Measurements from ENCODE around the gene SMAD3.

Gene SMAD3
- long read RNA-seq, full-length matches to known transcripts, result 6 of 35 reads
- long read RNA-seq, partial matches to known transcripts, result 5 of 35 reads
- long read RNA-seq, other reads (novel, unspliced or antisense), result 24 of 35 reads

- Histone ChIP-seq H3K27ac (replicated peaks) (peak within 1 kb of the TSS; percentile 64), H3K27me3 (ENCODE audit: insufficient read depth, poor library complexity, severe bottlenecking) (no peaks in the 10 kb centered on the region), H3K4me3 (replicated peaks; ENCODE audit: insufficient read depth, low read length) (peak within 1 kb of the TSS; percentile 90)
- TF ChIP-seq SPI1 (IDR thresholded peaks at IDR 0.05; ENCODE audit: borderline replicate concordance, low read depth) (no peak), POLR2AphosphoS5 (IDR thresholded peaks at IDR 0.05; ENCODE audit: low read depth) (peak; percentile 56; the same call in 1 of the 2 replicates)
- DNase-seq (ENCODE audit: low read depth in 1 of 2, low spot score in 1 of 2), result peak; percentile 84 to 90
These were observed at the start of gene SMAD3 for GRCh38 chr15:67065531-67066005. Gene SMAD3, plus strand, starts transcription at chr15:67065602. Its CDS starts 553 bp downstream, at chr15:67066155.

GRCh38 chr15:67017311-67017710 is 48.1 kb upstream of the SMAD3 start:
- no peaks in the 10 kb centered on the region for H3K27me3 ChIP-seq (ENCODE audit: insufficient read depth, poor library complexity, severe bottlenecking)
- H3K27ac ChIP-seq (replicated peaks), result no peak overlapping the region
- TF ChIP-seq SPI1 (IDR thresholded peaks at IDR 0.05; ENCODE audit: borderline replicate concordance, low read depth) (peak; percentile 93), CTCF (IDR thresholded peaks at IDR 0.05; ENCODE audit: insufficient read depth, low read length) (no peak), POLR2AphosphoS5 (IDR thresholded peaks at IDR 0.05; ENCODE audit: low read depth) (0 out of 2 replicates have a peak, but pooled peaks have one; percentile 32)
- TF ChIP-seq, protein P1, sequence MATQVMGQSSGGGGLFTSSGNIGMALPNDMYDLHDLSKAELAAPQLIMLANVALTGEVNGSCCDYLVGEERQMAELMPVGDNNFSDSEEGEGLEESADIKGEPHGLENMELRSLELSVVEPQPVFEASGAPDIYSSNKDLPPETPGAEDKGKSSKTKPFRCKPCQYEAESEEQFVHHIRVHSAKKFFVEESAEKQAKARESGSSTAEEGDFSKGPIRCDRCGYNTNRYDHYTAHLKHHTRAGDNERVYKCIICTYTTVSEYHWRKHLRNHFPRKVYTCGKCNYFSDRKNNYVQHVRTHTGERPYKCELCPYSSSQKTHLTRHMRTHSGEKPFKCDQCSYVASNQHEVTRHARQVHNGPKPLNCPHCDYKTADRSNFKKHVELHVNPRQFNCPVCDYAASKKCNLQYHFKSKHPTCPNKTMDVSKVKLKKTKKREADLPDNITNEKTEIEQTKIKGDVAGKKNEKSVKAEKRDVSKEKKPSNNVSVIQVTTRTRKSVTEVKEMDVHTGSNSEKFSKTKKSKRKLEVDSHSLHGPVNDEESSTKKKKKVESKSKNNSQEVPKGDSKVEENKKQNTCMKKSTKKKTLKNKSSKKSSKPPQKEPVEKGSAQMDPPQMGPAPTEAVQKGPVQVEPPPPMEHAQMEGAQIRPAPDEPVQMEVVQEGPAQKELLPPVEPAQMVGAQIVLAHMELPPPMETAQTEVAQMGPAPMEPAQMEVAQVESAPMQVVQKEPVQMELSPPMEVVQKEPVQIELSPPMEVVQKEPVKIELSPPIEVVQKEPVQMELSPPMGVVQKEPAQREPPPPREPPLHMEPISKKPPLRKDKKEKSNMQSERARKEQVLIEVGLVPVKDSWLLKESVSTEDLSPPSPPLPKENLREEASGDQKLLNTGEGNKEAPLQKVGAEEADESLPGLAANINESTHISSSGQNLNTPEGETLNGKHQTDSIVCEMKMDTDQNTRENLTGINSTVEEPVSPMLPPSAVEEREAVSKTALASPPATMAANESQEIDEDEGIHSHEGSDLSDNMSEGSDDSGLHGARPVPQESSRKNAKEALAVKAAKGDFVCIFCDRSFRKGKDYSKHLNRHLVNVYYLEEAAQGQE (IDR thresholded peaks at IDR 0.05; ENCODE audit: insufficient replicate concordance, low read depth), result no peak
- no peak overlapping the region for H3K4me3 ChIP-seq (replicated peaks; ENCODE audit: insufficient read depth, low read length)
- peak in 1 of 2 experiments; percentile 62 for DNase-seq (ENCODE audit: low read depth in 1 of 2, low spot score in 1 of 2)

DNA sequence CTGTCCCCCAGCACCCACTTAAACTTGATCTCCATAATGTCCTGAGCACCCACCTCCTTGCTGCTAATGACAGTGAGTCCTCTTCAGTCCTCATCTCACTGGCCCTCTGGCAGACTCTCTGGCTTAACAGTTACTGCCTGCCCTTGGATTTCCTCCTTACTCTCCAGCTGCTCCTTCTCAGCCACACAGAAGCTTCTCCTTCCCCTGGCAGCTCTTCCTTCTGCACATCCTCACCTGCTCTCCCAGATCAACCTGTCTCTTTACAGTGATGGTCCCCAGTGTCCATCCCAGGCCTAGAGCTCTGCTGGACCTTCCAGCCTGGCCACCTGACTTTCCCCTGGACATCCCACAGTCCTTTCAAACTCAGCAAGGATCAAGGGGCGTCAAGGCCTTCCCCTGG is 47.4 kb upstream of the SMAD3 start:
- Histone ChIP-seq H3K4me3 (replicated peaks; ENCODE audit: insufficient read depth, low read length) (no peak overlapping the region), H3K27me3 (ENCODE audit: insufficient read depth, poor library complexity, severe bottlenecking) (no peaks in the 10 kb centered on the region), H3K27ac (replicated peaks) (0 out of 2 replicates have a peak overlapping the region, but pooled peaks have one; percentile 17)
- TF ChIP-seq POLR2AphosphoS5 (IDR thresholded peaks at IDR 0.05; ENCODE audit: low read depth), result no peak
- TF ChIP-seq, protein P1 (IDR thresholded peaks at IDR 0.05; ENCODE audit: insufficient replicate concordance, low read depth), result no peak
- TF ChIP-seq GABPA (IDR thresholded peaks at IDR 0.05; ENCODE audit: low read depth), result no peak
- TF ChIP-seq SPI1 (IDR thresholded peaks at IDR 0.05; ENCODE audit: borderline replicate concordance, low read depth), result no peak
- TF ChIP-seq CTCF (IDR thresholded peaks at IDR 0.05; ENCODE audit: insufficient read depth, low read length), result no peak
- DNase-seq (ENCODE audit: low read depth in 1 of 2, low spot score in 1 of 2), result no peak

DNA sequence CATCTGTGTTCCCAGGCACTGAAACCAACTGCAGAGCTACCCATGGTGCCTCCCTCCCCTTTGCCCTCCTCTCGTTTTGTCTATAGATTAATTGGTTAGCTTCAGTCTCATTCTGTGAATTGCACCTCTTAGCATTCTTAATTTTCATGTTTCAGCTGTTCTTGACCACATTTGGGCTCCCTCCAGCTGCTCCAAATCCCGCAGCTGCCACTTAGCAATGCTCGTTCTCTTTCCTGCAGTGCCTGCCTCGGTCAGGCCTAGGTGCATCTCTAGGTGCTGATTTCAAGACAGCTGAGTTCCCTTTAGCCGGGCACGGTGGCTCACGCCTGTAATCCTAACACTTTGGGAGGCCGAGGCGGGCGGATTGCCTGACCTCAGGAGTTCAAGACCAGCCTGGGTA is 47.0 kb upstream of the SMAD3 start:
- no peak for TF ChIP-seq GABPA (IDR thresholded peaks at IDR 0.05; ENCODE audit: low read depth)
- TF ChIP-seq SPI1 (IDR thresholded peaks at IDR 0.05; ENCODE audit: borderline replicate concordance, low read depth), result no peak
- no peak for TF ChIP-seq POLR2AphosphoS5 (IDR thresholded peaks at IDR 0.05; ENCODE audit: low read depth)
- TF ChIP-seq, protein P1 (IDR thresholded peaks at IDR 0.05; ENCODE audit: insufficient replicate concordance, low read depth), result no peak
- TF ChIP-seq CTCF (IDR thresholded peaks at IDR 0.05; ENCODE audit: insufficient read depth, low read length), result no peak
- H3K27me3 ChIP-seq (ENCODE audit: insufficient read depth, poor library complexity, severe bottlenecking), result no peaks in the 10 kb centered on the region
- H3K4me3 ChIP-seq (replicated peaks; ENCODE audit: insufficient read depth, low read length), result no peak overlapping the region
- H3K27ac ChIP-seq (replicated peaks), result no peak overlapping the region
- DNase-seq (ENCODE audit: low read depth in 1 of 2, low spot score in 1 of 2), result no peak
